OCI-LY7 (cell line): ENCODE measurements around the gene SCRG1.

Experiments
- CTCF ChIP-seq: fragments of 200-600 bp; sonication (generic); conservative IDR thresholded peaks from 2 replicates; pipeline ENCODE4 v1.5.1; 2014; ENCODE audit warnings: mild to moderate bottlenecking, antibody characterized with exemption, low read length, moderate library complexity, mixed read lengths
- EZH2phosphoT487 ChIP-seq: fragments of 200-600 bp; sonication (generic); IDR thresholded peaks from 2 replicates; pipeline ENCODE4 v1.6.1; 2018; ENCODE audit warnings: low read depth, borderline replicate concordance, mild to moderate bottlenecking, mixed run types, antibody characterized with exemption, low read length, moderate library complexity, mixed read lengths

- TF ChIP-seq CTCF: no peak
- no peak for TF ChIP-seq EZH2phosphoT487
Observed at GRCh38 chr4:173343832-173344397, 55.0 kb downstream of the SCRG1 start.
